IPS-NIHi7 (cell line): Measurements from ENCODE around the gene SLC25A47.
A peak's percentile ranks its signal among the peaks of the same experiment; 100 is the strongest.
"Not testable (repeated sequence)": the region's sequence is repeated elsewhere in the genome, so short reads cannot be mapped to it uniquely, and the experiment has no call there.

ENCODE experiments used
- DNase-seq: peaks from one replicate; pipeline ENCODE4 v3.0.0; 2012; ENCODE audit warnings: mixed read lengths; ENCODE audit errors: extremely low spot score

Gene SLC25A47

GRCh38 chr14:100290607-100291304 lies 32.4 kb upstream of the SLC25A47 start:
- DNase-seq, result no peak

- no peak for DNase-seq
Measured at GRCh38 chr14:100291305-100292075, 31.6 kb upstream of the SLC25A47 start.

GRCh38 chr14:100292301-100292775 lies 30.8 kb upstream of the SLC25A47 start:
- no peak for DNase-seq

- no peak for DNase-seq
Measured at GRCh38 chr14:100292776-100293461, 30.2 kb upstream of the SLC25A47 start.

- no peak for DNase-seq
Measured at GRCh38 chr14:100293497-100294212, 29.5 kb upstream of the SLC25A47 start.

GRCh38 chr14:100294213-100294962 lies 28.8 kb upstream of the SLC25A47 start:
- DNase-seq, result no peak

GRCh38 chr14:100294963-100295330 lies 28.2 kb upstream of the SLC25A47 start:
- DNase-seq, result no peak

- DNase-seq, result no peak
Measured at GRCh38 chr14:100295376-100296105, 27.6 kb upstream of the SLC25A47 start.

GRCh38 chr14:100296106-100296651 lies 27.0 kb upstream of the SLC25A47 start:
- DNase-seq, result no peak

- DNase-seq, result not testable (repeated sequence)
Measured at GRCh38 chr14:100296729-100297128, 26.4 kb upstream of the SLC25A47 start.

GRCh38 chr14:100297320-100298300 lies 25.5 kb upstream of the SLC25A47 start:
- no peak for DNase-seq

GRCh38 chr14:100298551-100299237 lies 24.4 kb upstream of the SLC25A47 start:
- DNase-seq, result no peak

GRCh38 chr14:100299238-100299560 lies 23.9 kb upstream of the SLC25A47 start:
- no peak for DNase-seq

GRCh38 chr14:100302616-100303015 lies 20.5 kb upstream of the SLC25A47 start:
- DNase-seq, result no peak

GRCh38 chr14:100303179-100303578 lies 20.0 kb upstream of the SLC25A47 start:
- no peak for DNase-seq

GRCh38 chr14:100303925-100304324 lies 19.2 kb upstream of the SLC25A47 start:
- peak; percentile 57 for DNase-seq

GRCh38 chr14:100304825-100305323 lies 18.3 kb upstream of the SLC25A47 start:
- DNase-seq, result peak; percentile 74
